Measurements from ENCODE around the gene PPP2R5C. TPM values are rescaled to one million over a fixed set of nuclear protein-coding genes. Genes with fewer than 3 reads are reported as not detected.

PPP2R5C gene
- total RNA-seq, 3 donors from 2014 or later, result 90.5 to 105 (median 102) TPM

DNA sequence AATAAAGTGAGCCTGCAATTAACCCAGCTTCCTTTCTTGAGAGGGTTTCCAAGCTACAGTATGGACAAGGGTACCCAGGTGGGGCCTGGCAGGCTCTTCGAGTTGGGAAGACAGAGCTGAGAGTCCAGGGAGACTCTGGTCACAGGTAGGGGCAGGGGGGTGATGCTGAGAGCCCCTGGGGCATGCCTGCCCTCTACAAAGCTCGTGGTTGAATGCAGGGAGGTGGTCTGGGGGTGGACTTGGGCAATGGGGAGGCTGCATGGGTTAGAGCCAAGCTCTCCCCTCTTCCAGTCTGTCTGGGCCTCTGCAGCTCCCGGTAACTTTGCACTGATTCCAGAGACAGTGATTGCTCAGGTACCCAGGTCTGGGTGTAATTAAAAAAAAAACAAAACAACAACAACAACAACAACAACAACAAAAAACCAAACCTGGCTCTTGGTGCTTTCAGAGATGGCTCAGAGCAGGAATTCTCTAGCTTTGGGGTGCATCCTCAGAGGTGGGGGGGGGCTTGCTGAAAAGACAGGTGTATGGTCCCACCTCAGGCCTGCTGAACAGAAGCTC, 30.8 kb upstream of the PPP2R5C start:
- H3K36me3 ChIP-seq, result no peaks in the 10 kb centered on the region
- DNase-seq (ENCODE audit: low spot score in 2 of 2), result no peak
- TF ChIP-seq POLR2AphosphoS5 (IDR thresholded peaks at IDR 0.05), result no peak
- no peak for TF ChIP-seq POLR2A (IDR thresholded peaks at IDR 0.05)
- TF ChIP-seq, protein P1, sequence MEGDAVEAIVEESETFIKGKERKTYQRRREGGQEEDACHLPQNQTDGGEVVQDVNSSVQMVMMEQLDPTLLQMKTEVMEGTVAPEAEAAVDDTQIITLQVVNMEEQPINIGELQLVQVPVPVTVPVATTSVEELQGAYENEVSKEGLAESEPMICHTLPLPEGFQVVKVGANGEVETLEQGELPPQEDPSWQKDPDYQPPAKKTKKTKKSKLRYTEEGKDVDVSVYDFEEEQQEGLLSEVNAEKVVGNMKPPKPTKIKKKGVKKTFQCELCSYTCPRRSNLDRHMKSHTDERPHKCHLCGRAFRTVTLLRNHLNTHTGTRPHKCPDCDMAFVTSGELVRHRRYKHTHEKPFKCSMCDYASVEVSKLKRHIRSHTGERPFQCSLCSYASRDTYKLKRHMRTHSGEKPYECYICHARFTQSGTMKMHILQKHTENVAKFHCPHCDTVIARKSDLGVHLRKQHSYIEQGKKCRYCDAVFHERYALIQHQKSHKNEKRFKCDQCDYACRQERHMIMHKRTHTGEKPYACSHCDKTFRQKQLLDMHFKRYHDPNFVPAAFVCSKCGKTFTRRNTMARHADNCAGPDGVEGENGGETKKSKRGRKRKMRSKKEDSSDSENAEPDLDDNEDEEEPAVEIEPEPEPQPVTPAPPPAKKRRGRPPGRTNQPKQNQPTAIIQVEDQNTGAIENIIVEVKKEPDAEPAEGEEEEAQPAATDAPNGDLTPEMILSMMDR (IDR thresholded peaks at IDR 0.05), result no peak
- peak overlapping the region; percentile 83 to 86 for H3K27ac ChIP-seq
- no peaks in the 10 kb centered on the region for H3K9me3 ChIP-seq
- H3K27me3 ChIP-seq, result no peaks in the 10 kb centered on the region
- intact Hi-C loops (cut with DNase I; ENCODE audit: low total_unique reads), result no loop called here
- no peaks in the 10 kb centered on the region for H3K4me1 ChIP-seq
- H3K4me3 ChIP-seq, result no peak overlapping the region

DNA sequence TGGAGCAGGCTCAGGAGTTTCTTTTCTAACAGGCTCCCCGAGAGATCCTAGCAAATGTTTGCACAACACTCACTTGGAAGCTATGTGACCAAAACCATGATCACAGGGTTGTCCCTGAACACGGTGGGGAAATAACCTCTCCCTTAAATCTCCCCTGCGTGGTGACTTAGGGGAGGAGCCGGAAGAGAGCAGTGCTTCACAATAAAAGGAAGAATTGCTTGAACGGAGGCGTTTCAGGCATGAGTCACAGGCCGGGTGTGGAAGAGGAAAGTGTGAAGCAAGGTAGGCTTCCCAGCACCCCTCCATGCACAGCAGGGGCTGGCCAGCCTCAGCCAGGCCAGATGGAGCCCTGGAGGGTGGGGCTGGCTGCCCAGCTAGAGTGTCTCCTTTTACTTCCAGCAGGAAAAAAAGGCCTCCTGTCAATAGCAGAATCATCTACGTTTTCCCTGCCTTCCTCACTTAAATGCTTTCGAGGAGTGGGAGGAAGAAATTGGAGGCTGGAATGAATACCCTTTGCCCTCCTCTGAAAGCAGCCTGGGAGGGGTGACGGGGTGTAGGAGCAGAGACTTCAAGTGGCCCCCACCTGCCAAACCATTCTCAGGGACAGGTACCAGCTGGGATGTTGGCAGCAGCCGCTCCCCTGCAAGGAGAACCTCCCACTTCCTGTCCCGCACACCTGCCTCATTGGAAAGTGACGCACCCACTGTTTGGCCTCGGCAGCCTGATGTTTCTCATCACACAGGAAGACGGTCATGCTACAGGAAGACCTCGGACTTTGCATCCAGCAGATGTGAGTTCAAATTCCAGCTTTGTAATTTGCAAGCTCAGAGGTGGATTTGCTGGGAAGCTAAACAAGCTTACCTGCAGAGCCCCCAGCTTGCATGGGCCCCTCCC, 30.1 kb upstream of the PPP2R5C start:
- Histone ChIP-seq H3K4me1 (no peaks in the 10 kb centered on the region), H3K9me3 (no peaks in the 10 kb centered on the region), H3K27ac (peak overlapping the region; percentile 83 to 86), H3K27me3 (no peaks in the 10 kb centered on the region), H3K36me3 (no peaks in the 10 kb centered on the region), H3K4me3 (peak overlapping the region in 2 of 3 donors; percentile 15 to 44)
- no peak for TF ChIP-seq POLR2A (IDR thresholded peaks at IDR 0.05)
- peak; percentile 18 to 58 (median 28) for TF ChIP-seq POLR2AphosphoS5 (IDR thresholded peaks at IDR 0.05)
- intact Hi-C loops (cut with DNase I; ENCODE audit: low total_unique reads), result no loop called here
- peak; percentile 52 to 74 for DNase-seq (ENCODE audit: low spot score in 2 of 2)

DNA sequence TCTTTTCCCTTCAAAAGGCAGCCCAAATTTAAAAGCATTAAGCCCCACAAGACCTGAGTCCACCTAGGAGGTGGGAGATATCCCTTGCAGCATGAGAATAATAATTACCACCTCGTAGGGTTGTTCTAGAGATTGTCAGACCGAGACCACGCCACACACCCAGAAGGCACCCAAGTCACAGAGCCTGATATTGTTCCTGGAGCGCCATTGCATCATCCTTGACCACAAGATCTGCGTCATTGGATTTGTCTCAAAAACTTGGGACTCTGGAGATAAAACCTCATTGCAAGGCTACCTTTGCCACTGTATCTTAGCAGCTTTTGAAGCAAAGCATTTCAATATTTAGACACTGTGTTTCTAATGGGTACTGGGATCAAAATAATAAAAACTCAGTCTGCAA, 29.4 kb upstream of the PPP2R5C start:
- Histone ChIP-seq H3K27ac (peak overlapping the region; percentile 83 to 86), H3K4me3 (no peak overlapping the region), H3K27me3 (no peaks in the 10 kb centered on the region), H3K9me3 (no peaks in the 10 kb centered on the region), H3K36me3 (no peaks in the 10 kb centered on the region), H3K4me1 (no peaks in the 10 kb centered on the region)
- TF ChIP-seq POLR2A (IDR thresholded peaks at IDR 0.05) (no peak), POLR2AphosphoS5 (IDR thresholded peaks at IDR 0.05) (no peak)
- TF ChIP-seq, protein P1 (IDR thresholded peaks at IDR 0.05), result no peak
- DNase-seq (ENCODE audit: low spot score in 2 of 2), result no peak
- intact Hi-C loops (cut with DNase I; ENCODE audit: low total_unique reads), result no loop called here

DNA sequence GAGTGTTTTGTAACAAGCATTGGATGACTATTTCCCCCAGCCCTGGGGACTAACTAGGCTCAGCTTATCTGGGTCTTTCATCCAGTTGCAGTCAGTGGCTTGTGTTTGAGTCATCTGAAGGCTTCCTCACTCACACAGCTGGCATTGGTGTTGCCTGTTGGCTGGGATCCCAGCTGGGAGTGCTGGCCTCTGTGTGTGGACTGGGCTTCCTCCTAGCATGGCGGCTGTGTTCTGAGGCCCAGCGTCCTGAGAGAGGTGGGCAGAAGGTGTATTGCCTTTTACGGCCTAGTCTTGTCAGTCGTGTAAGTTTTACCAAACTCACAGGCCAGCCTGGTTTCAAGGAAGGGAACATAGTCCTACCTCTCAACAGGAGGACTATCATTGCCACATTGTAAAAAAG, 28.3 kb upstream of the PPP2R5C start:
- intact Hi-C loops (cut with DNase I; ENCODE audit: low total_unique reads), result no loop called here
- Histone ChIP-seq H3K27ac (no peak overlapping the region), H3K36me3 (no peaks in the 10 kb centered on the region), H3K4me1 (no peaks in the 10 kb centered on the region), H3K9me3 (no peaks in the 10 kb centered on the region), H3K4me3 (no peak overlapping the region), H3K27me3 (no peaks in the 10 kb centered on the region)
- DNase-seq (ENCODE audit: low spot score in 2 of 2), result no peak
- TF ChIP-seq, protein P1 (IDR thresholded peaks at IDR 0.05), result no peak
- TF ChIP-seq POLR2A (IDR thresholded peaks at IDR 0.05), result no peak
- TF ChIP-seq POLR2AphosphoS5 (IDR thresholded peaks at IDR 0.05), result no peak

DNA sequence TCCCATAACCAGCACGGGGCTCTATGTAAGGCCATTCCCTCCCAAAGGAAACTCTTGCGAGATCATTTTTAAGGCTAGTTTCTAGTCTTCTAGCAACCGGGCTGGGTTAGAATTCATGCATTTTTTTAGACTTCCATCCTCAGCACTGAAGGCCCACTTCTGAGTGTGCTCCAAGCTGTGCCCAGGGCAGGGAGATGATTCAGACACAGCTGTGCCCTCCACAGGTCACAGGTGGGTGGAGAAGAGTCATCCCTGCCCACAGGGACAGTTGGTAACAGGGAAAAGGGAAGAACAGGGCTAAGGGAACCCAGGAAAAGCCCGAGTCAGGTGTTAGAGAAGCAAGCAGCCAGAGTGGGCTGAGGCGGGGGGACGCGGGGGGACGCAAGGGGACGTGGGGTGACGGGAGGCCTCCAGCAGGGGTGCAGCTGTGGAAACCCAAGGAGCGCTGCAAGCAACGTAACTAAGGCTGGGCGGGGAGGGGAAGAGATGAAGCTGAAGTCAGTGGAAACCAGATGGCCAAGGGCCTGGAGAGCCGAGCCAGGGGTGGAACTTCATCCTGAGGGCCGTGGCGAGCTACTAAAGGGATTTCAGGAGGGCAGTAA, 27.2 kb upstream of the PPP2R5C start:
- TF ChIP-seq POLR2A (IDR thresholded peaks at IDR 0.05) (no peak), POLR2AphosphoS5 (IDR thresholded peaks at IDR 0.05) (no peak)
- TF ChIP-seq, protein P1 (IDR thresholded peaks at IDR 0.05), result no peak
- Histone ChIP-seq H3K9me3 (no peaks in the 10 kb centered on the region), H3K4me1 (no peaks in the 10 kb centered on the region), H3K27ac (no peak overlapping the region), H3K36me3 (no peaks in the 10 kb centered on the region), H3K4me3 (no peak overlapping the region), H3K27me3 (no peaks in the 10 kb centered on the region)
- no peak for DNase-seq (ENCODE audit: low spot score in 2 of 2)
- intact Hi-C loops (cut with DNase I; ENCODE audit: low total_unique reads), result no loop called here
